Epithelial cell of alveolus of lung (primary cell): Measurements from ENCODE around the gene RAB3A. TPM values are rescaled to one million over a fixed set of nuclear protein-coding genes. Genes with fewer than 3 reads are reported as not detected.

Experiments
- total RNA-seq: library from RNA; depleted of rRNA; stranded (reverse); fragments of >200 nt; gene quantifications from 2 replicates; pipeline ENCODE4 v1.2.1, GENCODE V29; 2015

The RAB3A gene, protein sequence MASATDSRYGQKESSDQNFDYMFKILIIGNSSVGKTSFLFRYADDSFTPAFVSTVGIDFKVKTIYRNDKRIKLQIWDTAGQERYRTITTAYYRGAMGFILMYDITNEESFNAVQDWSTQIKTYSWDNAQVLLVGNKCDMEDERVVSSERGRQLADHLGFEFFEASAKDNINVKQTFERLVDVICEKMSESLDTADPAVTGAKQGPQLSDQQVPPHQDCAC
- total RNA-seq: 1.8 and 14.8 TPM in 2 replicates

DNA sequence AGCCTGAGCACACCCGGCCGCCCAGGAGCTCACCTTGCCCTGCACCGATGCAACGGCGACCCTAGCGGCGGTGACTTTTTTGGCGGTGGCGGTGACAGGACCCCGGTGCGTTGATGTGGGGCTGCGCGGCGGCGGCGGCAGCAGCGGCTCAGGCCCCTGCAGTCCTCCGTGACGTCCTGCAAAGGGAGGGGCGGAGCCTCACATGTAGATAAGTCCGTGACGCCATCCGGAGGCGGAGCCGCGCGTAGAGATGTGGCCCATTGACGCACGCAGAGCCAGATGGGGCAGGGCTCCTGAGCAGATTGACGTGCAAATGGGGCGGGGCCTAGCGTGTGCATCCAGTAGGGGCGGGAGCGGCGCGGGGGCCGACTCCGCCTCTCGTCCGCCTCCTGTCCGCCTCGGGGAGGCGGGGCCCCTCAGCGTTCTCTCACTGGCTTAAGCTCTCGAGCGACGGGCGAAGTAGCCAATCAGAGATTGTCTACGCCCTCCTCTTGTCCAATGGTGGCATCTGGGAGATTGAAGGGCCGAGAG, at the start of gene RAB3A:
Gene RAB3A, minus strand, starts transcription at position 180 of the 531 bp plus-strand sequence. CDS start 1,302 bp downstream, outside the sequence.

DNA sequence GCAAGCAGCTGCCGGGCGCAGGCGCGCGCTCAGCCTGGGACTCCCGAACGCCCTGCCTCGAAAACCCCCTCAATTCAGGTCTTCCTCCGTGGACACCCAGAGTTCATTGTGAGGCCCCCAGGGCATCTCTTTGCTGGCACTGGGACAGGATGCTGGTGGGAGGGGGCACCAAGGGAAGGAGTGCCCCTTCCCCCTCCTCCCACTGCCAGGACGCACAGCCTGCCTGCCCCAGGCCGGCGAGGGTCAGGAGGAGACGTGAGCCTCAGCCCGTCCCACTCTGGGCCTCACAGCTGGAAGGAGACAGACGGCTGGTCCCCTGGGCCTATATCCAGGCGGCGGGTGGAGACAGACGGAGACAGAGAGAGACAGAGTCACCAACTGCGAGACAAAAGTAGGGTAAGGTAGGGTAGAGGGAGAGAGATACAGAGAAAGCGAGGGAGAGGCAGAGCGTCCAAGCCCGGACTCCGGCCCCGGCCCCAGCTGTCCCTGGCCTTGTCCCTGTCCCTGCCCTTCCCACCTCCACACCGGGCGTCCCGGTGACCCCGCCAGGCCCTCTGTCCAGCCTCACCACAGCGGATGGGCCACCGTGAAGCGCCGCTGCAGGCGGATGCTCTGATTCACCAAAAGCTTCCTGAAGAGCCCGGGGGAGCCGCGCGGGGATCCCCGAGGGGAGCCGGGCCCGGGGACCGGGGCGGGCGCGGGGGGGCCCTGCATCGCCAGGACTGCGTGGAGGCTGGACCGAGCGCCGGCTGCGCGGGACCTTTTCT, 22.0 kb upstream of the RAB3A start, which contains the start of gene PDE4C:
Gene PDE4C, minus strand, starts transcription at position 737 of the 767 bp plus-strand sequence. Its CDS starts 23 bp downstream, at position 714.

DNA sequence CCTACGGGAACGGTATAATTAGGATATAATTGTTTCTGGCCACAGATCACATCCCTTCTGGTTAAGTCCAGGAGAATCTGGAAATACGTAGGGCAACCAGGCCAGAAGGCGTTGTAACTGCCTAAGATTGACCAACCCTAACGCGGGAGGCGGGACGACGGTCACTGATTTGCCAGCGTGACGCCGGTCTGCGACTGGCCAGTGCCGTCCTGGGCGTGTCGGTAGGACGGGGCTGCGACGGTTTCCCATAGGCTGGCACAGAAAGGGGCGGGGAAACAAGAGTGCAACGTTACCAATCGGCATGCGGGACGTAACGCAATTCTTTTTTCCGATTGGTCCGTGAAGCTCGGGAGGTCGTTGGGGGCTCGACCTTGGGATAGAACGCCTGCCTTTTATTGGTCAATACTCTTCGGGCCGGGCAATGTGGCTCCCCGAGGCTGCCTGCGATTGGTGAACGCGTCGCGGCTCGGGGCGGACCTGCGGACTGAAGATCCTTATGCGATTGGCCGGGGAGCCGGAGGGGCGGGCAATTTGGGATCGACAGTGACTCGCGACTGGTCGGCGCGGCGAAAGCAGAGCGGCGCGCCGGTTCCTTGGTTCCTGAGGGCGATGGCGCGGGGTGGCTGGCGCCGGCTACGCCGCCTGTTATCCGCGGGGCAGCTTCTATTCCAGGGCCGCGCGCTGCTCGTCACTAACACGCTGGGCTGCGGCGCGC, 11.0 kb downstream of the RAB3A start, which contains the start of gene MPV17L2:
Gene MPV17L2, plus strand, starts transcription at position 546 of the 715 bp plus-strand sequence. Its CDS starts 64 bp downstream, at position 610.

DNA sequence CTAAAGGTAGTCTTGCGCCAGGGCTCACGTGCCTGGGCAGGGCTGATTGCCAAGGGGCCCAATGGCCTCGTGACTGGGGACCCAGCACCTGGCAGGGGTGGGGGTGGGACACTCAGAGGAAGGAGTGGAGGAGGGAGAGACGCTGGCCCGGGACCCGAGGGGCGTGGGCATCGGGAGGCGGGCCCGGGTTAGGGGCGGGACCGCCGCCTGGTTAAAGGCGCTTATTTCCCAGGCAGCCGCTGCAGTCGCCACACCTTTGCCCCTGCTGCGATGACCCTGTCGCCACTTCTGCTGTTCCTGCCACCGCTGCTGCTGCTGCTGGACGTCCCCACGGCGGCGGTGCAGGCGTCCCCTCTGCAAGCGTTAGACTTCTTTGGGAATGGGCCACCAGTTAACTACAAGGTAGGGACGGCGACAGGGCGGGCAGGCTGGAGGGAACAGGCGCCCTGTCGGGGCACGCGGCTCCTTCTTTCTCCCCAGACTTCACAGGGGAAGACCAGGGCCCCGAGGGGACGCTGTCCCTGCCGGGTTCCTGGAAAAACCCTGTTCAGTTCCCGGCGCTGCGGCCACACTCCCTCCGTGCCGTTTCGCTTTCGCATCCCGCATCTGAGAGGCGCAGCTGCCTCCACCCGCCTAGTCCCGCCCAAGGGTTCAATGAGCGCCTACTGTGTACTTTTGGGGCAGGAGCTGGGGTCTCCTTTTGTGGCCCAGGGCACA, 30.1 kb downstream of the RAB3A start, which contains the start of gene IFI30:
Gene IFI30, plus strand, starts transcription at position 242 of the 717 bp plus-strand sequence. Its CDS starts 29 bp downstream, at position 271.

DNA sequence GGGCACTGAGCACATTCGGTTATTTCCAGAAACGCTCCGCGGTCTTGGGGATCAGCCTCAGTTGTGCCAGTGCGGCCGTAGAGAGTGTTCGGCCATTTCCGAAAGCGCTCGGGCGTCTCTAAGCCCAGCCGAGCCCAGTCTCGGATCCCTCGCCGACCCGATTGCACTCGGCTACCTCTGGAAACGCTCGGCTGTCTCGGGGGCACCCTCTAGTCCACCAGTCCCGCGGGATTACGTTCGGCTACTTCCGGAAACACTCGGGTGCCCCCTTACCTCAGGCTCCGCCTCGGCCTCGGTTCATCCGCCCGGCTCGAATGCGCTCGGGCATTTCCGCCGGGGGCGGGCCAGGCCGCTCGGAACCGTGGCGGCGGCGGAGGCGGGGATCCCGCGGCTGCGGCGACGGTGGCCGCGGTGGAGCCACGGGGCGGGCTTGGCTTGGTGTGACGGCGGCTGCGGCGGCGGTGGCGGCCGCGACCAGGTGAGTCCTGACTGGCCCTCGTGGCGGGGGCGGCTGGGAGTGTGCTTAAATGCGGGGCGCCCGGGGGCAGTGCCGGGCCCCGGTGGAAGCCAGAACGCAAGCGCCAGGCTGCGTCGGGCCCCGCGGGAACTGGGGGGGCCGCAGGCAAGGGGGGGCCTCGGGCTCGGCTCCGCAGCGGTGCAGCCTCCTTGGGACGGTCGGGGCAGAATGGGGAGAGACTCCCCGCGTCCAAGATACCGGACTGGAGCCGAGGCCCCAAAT, 50.9 kb downstream of the RAB3A start, which contains the start of gene PIK3R2:
Gene PIK3R2, plus strand, starts transcription at position 347 of the 739 bp plus-strand sequence. CDS start 2,717 bp downstream, outside the sequence.

Other genes with a start within 250 kb of the RAB3A start
- 0.13 and 1.8 TPM in 2 replicates for gene KCNN1, start 236.9 kb downstream of the RAB3A start, total RNA-seq
- gene ARRDC2, start 195.9 kb downstream of the RAB3A start, total RNA-seq: 12.9 and 16.9 TPM in 2 replicates
- not detected in 2 replicates for gene IL12RB1, start 117.1 kb downstream of the RAB3A start, total RNA-seq
- 3.5 and 5.9 TPM in 2 replicates for gene MAST3, start 106.3 kb downstream of the RAB3A start, total RNA-seq
- 20.3 and 35.1 TPM in 2 replicates for gene PIK3R2, start 50.9 kb downstream of the RAB3A start, total RNA-seq
- 9.3 TPM in 1 of 2 replicates, not detected in the other for gene IFI30, start 30.2 kb downstream of the RAB3A start, total RNA-seq
- gene MPV17L2, start 10.8 kb downstream of the RAB3A start, total RNA-seq: 26.7 and 39.2 TPM in 2 replicates
- gene PDE4C, start 22.4 kb upstream of the RAB3A start, total RNA-seq: 0.78 and 12.9 TPM in 2 replicates
- 0.13 and 1.6 TPM in 2 replicates for gene IQCN, start 70.4 kb upstream of the RAB3A start, total RNA-seq
- gene JUND, start 77.6 kb upstream of the RAB3A start, total RNA-seq: 244 and 252 TPM in 2 replicates
- gene LSM4, start 119.0 kb upstream of the RAB3A start, total RNA-seq: 182 and 407 TPM in 2 replicates
- 11.3 and 19.0 TPM in 2 replicates for gene PGPEP1, start 136.6 kb upstream of the RAB3A start, total RNA-seq
- gene GDF15, start 182.1 kb upstream of the RAB3A start, total RNA-seq: 113 and 261 TPM in 2 replicates
- not detected in 2 replicates for gene LRRC25, start 193.6 kb upstream of the RAB3A start, total RNA-seq
- 74.0 and 107 TPM in 2 replicates for gene SSBP4, start 215.4 kb upstream of the RAB3A start, total RNA-seq
- gene ISYNA1, start 234.1 kb upstream of the RAB3A start, total RNA-seq: 45.0 and 55.7 TPM in 2 replicates